HEK293 (cell line): ENCODE data around the gene ABHD14A.

Experiments
- CTCF ChIA-PET: fragments of 350-600 bp; formaldehyde crosslinking; extraction: SDS; loops from one replicate; lab custom pipeline; 2021; ENCODE audit warnings: antibody characterized with exemption; lab: Yijun Ruan, JAX
- POLR2A ChIA-PET: fragments of 300-600 bp; formaldehyde crosslinking; extraction: SDS; loops from one replicate; lab custom pipeline; 2020; ENCODE audit warnings: antibody characterized with exemption, inconsistent platforms; lab: Yijun Ruan, JAX
- H3K27ac ChIP-seq: fragments of 200-500 bp; sonication (Bioruptor generic); 2 replicates; pipeline ENCODE4 v1.5.1; 2014; ENCODE audit warnings: low read depth, low read length, control low read depth, inconsistent platforms; ENCODE audit errors: extremely low read depth
- H3K36me3 ChIP-seq, 2 experiments: fragments of 200-500 bp in 1 of 2; sonication (Bioruptor generic) in 1 of 2; 1 replicate in 1 of 2; 2 replicates in 1 of 2; pipeline ENCODE4 v1.5.1; 2014 to 2017; ENCODE audit warnings: inconsistent platforms in 2 of 2, low read length in 2 of 2; ENCODE audit not compliant: control insufficient read depth in 2 of 2, insufficient read depth in 1 of 2
- H3K4me1 ChIP-seq: fragments of 200-500 bp; sonication (Bioruptor generic); 2 replicates; pipeline ENCODE4 v1.5.1; 2014; ENCODE audit warnings: mild to moderate bottlenecking, low read length, inconsistent platforms; ENCODE audit not compliant: control insufficient read depth, insufficient read depth
- H3K4me3 ChIP-seq: 2 replicates; pipeline ENCODE4 v1.5.1; 2011; ENCODE audit warnings: low read depth, mild to moderate bottlenecking, control low read depth, low read length, moderate library complexity
- H3K9me3 ChIP-seq: fragments of 200-500 bp; sonication (Bioruptor generic); 2 replicates; pipeline ENCODE4 v1.5.1; 2014; ENCODE audit warnings: low read depth, low read length, inconsistent platforms; ENCODE audit not compliant: control insufficient read depth, insufficient read depth
- GLI2 ChIP-seq: fragments of 450-650 bp; formaldehyde crosslinking; IDR thresholded peaks from 2 replicates; pipeline ENCODE4; 2017; ENCODE audit warnings: missing biosample characterization, missing genetic modification characterization, low read depth, borderline replicate concordance
- MZF1 ChIP-seq: fragments of 450-650 bp; formaldehyde crosslinking; IDR thresholded peaks from 2 replicates; pipeline ENCODE4 v1.5.1; 2017; ENCODE audit warnings: missing biosample characterization, missing genetic modification characterization, borderline replicate concordance
- YY1 ChIP-seq: fragments of 450-650 bp; formaldehyde crosslinking; IDR thresholded peaks from 2 replicates; pipeline ENCODE4 v1.5.1; 2018; ENCODE audit warnings: missing biosample characterization, missing genetic modification characterization
- ZBTB17 ChIP-seq: fragments of 450-650 bp; formaldehyde crosslinking; IDR thresholded peaks from 2 replicates; pipeline ENCODE4 v1.5.1; 2016; ENCODE audit warnings: missing biosample characterization, missing genetic modification characterization
- ZBTB21 ChIP-seq: fragments of 450-650 bp; formaldehyde crosslinking; IDR thresholded peaks from 2 replicates; pipeline ENCODE4 v1.5.1; 2017; ENCODE audit warnings: missing biosample characterization, missing genetic modification characterization
- ZNF169 ChIP-seq: fragments of 450-650 bp; formaldehyde crosslinking; IDR thresholded peaks from 2 replicates; pipeline ENCODE4 v1.5.1; 2016; ENCODE audit warnings: missing biosample characterization, missing genetic modification characterization
- ZNF202 ChIP-seq: fragments of 450-650 bp; formaldehyde crosslinking; IDR thresholded peaks from 2 replicates; pipeline ENCODE4 v1.5.1; 2016; ENCODE audit warnings: missing biosample characterization, missing genetic modification characterization, borderline replicate concordance
- ZNF302 ChIP-seq: fragments of 450-650 bp; formaldehyde crosslinking; IDR thresholded peaks from 2 replicates; pipeline ENCODE4 v1.5.1; 2016; ENCODE audit warnings: missing biosample characterization, missing genetic modification characterization, low read depth
- ZNF350 ChIP-seq: fragments of 450-650 bp; formaldehyde crosslinking; IDR thresholded peaks from 2 replicates; pipeline ENCODE4 v1.5.0; 2017; ENCODE audit warnings: missing biosample characterization, mild to moderate bottlenecking, missing genetic modification characterization
- ZNF366 ChIP-seq: fragments of 450-650 bp; formaldehyde crosslinking; conservative IDR thresholded peaks from 2 replicates; pipeline ENCODE4 v1.5.1; 2016; ENCODE audit warnings: missing biosample characterization, missing genetic modification characterization
- ZNF37A ChIP-seq: fragments of 450-650 bp; IDR thresholded peaks from 2 replicates; pipeline ENCODE4 v1.5.1; 2018; ENCODE audit warnings: missing biosample characterization, missing genetic modification characterization
- ZNF544 ChIP-seq: fragments of 450-650 bp; formaldehyde crosslinking; IDR thresholded peaks from 2 replicates; pipeline ENCODE4 v1.5.0; 2017; ENCODE audit warnings: missing biosample characterization, missing genetic modification characterization
- ZNF561 ChIP-seq: fragments of 450-650 bp; IDR thresholded peaks from 2 replicates; pipeline ENCODE4 v1.5.1; 2018; ENCODE audit warnings: missing biosample characterization, missing genetic modification characterization, borderline replicate concordance
- ZNF610 ChIP-seq: fragments of 450-650 bp; formaldehyde crosslinking; IDR thresholded peaks from 2 replicates; pipeline ENCODE4 v1.5.1; 2016; ENCODE audit warnings: missing biosample characterization, missing genetic modification characterization, borderline replicate concordance
- ZNF623 ChIP-seq: fragments of 450-650 bp; formaldehyde crosslinking; IDR thresholded peaks from 2 replicates; pipeline ENCODE4 v1.5.1; 2016; ENCODE audit warnings: missing biosample characterization, missing genetic modification characterization
- ZNF701 ChIP-seq: fragments of 450-650 bp; formaldehyde crosslinking; IDR thresholded peaks from 2 replicates; pipeline ENCODE4 v1.5.1; 2016; ENCODE audit warnings: missing biosample characterization, missing genetic modification characterization
- ZNF704 ChIP-seq: fragments of 450-650 bp; formaldehyde crosslinking; IDR thresholded peaks from 2 replicates; pipeline ENCODE4 v1.5.1; 2016; ENCODE audit warnings: missing biosample characterization, missing genetic modification characterization
- TF ChIP-seq, protein P1 (sequence below): fragments of 450-650 bp; formaldehyde crosslinking; IDR thresholded peaks from 2 replicates; pipeline ENCODE4 v1.5.1; 2016; ENCODE audit warnings: missing biosample characterization, missing genetic modification characterization
- TF ChIP-seq, protein P2 (sequence below): fragments of 450-650 bp; formaldehyde crosslinking; conservative IDR thresholded peaks from 2 replicates; pipeline ENCODE4 v1.5.1; 2016; ENCODE audit warnings: low read depth, missing biosample characterization, missing genetic modification characterization

The ABHD14A gene

GRCh38 chr3:52010431-52010830, 35.6 kb downstream of the ABHD14A start:
- TF ChIP-seq, protein P1, sequence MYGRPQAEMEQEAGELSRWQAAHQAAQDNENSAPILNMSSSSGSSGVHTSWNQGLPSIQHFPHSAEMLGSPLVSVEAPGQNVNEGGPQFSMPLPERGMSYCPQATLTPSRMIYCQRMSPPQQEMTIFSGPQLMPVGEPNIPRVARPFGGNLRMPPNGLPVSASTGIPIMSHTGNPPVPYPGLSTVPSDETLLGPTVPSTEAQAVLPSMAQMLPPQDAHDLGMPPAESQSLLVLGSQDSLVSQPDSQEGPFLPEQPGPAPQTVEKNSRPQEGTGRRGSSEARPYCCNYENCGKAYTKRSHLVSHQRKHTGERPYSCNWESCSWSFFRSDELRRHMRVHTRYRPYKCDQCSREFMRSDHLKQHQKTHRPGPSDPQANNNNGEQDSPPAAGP (tag by site-specific recombination) = no peak
- peak; percentile 4; the same call in 1 of the 2 replicates for TF ChIP-seq ZNF366 (tag by site-specific recombination)
- no peak overlapping the region for H3K27ac ChIP-seq
- POLR2A ChIA-PET = no interaction called here
- H3K9me3 ChIP-seq = no peaks in the 10 kb centered on the region
- H3K36me3 ChIP-seq = no peaks in the 10 kb centered on the region
- CTCF ChIA-PET = interaction anchor here (0.8 kb wide), 1 partner anchor 10 kb away, joined by 4 read pairs; no protein-coding TSS in a partner anchor
- no peaks in the 10 kb centered on the region for H3K4me1 ChIP-seq
- no peak overlapping the region for H3K4me3 ChIP-seq

DNA sequence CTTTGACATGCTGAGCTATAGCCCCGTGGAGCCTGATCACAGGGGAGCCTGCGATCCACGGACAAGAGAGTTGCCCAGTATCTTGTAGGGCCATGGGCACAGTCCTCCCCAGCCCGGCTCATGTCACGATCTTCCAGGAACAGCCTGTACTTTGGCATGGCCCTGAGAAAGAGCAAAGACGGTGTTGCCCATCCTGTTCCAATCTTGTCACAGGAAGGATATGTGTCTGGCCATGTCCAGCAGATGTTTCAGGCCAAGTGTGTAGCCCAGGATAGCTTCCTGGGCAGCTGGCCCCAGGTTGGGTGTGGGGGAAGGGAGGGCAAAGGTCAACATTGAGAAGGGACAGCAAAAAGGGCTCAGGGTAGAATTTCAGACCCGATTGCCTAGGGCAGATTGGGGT, 37.8 kb downstream of the ABHD14A start:
- POLR2A ChIA-PET = interaction anchor here (2.4 kb wide), 1 partner anchor 41 kb away, joined by 8 read pairs; no protein-coding TSS in a partner anchor
- H3K9me3 ChIP-seq = no peaks in the 10 kb centered on the region
- no peaks in the 10 kb centered on the region for H3K4me1 ChIP-seq
- CTCF ChIA-PET = interaction anchor here (3.1 kb wide), 1 partner anchor 10 kb away, joined by 14 read pairs; no protein-coding TSS in a partner anchor
- H3K27ac ChIP-seq = no peak overlapping the region
- no peak overlapping the region for H3K4me3 ChIP-seq
- TF ChIP-seq, protein P2, sequence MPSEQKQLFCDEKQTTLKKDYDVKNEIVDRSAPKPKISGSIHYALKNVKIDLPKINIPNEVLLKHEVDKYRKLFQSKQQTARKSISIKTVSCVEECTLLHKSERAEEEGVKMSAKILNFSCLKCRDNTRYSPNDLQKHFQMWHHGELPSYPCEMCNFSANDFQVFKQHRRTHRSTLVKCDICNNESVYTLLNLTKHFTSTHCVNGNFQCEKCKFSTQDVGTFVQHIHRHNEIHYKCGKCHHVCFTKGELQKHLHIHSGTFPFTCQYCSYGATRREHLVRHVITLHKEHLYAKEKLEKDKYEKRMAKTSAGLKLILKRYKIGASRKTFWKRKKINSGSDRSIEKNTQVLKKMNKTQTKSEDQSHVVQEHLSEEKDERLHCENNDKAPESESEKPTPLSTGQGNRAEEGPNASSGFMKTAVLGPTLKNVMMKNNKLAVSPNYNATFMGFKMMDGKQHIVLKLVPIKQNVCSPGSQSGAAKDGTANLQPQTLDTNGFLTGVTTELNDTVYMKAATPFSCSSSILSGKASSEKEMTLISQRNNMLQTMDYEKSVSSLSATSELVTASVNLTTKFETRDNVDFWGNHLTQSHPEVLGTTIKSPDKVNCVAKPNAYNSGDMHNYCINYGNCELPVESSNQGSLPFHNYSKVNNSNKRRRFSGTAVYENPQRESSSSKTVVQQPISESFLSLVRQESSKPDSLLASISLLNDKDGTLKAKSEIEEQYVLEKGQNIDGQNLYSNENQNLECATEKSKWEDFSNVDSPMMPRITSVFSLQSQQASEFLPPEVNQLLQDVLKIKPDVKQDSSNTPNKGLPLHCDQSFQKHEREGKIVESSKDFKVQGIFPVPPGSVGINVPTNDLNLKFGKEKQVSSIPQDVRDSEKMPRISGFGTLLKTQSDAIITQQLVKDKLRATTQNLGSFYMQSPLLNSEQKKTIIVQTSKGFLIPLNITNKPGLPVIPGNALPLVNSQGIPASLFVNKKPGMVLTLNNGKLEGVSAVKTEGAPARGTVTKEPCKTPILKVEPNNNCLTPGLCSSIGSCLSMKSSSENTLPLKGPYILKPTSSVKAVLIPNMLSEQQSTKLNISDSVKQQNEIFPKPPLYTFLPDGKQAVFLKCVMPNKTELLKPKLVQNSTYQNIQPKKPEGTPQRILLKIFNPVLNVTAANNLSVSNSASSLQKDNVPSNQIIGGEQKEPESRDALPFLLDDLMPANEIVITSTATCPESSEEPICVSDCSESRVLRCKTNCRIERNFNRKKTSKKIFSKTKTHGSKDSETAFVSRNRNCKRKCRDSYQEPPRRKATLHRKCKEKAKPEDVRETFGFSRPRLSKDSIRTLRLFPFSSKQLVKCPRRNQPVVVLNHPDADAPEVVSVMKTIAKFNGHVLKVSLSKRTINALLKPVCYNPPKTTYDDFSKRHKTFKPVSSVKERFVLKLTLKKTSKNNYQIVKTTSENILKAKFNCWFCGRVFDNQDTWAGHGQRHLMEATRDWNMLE (tag by site-specific recombination) = no peak
- no peak for TF ChIP-seq ZNF544 (tag by site-specific recombination)
- no peaks in the 10 kb centered on the region for H3K36me3 ChIP-seq

- Histone ChIP-seq H3K9me3 (no peaks in the 10 kb centered on the region), H3K27ac (no peak overlapping the region), H3K36me3 (no peaks in the 10 kb centered on the region), H3K4me1 (no peaks in the 10 kb centered on the region), H3K4me3 (no peak overlapping the region)
- CTCF ChIA-PET = interaction anchor here (0.6 to 3.1 kb wide), 7 partner anchors 10 to 325 kb away, joined by 3 to 14 read pairs (median 4); no protein-coding TSS in a partner anchor
- POLR2A ChIA-PET = interaction anchor here (2.4 kb wide), 1 partner anchor 39 kb away, joined by 8 read pairs; no protein-coding TSS in a partner anchor
- TF ChIP-seq ZNF610 (tag by site-specific recombination) = no peak
- no peak for TF ChIP-seq ZBTB21 (tag by site-specific recombination)
- no peak for TF ChIP-seq ZNF169
- no peak for TF ChIP-seq ZNF623 (tag by site-specific recombination)
- no peak for TF ChIP-seq ZNF37A (tag by site-specific recombination)
- no peak for TF ChIP-seq MZF1 (tag by site-specific recombination)
- no peak for TF ChIP-seq ZNF701 (tag by site-specific recombination)
- no peak for TF ChIP-seq ZNF704 (tag by site-specific recombination)
- TF ChIP-seq GLI2 (tag by site-specific recombination) = no peak
- TF ChIP-seq ZNF202 (tag by site-specific recombination) = no peak
- no peak for TF ChIP-seq YY1
- no peak for TF ChIP-seq ZBTB17 (tag by site-specific recombination)
- TF ChIP-seq ZNF350 (tag by site-specific recombination) = no peak
- no peak for TF ChIP-seq ZNF302 (tag by site-specific recombination)
- no peak for TF ChIP-seq ZNF561 (tag by site-specific recombination)
Observed at GRCh38 chr3:52013802-52014598, 39.1 kb downstream of the ABHD14A start.
